ENCODE results near the gene GBP1.

GRCh38 chr1:89040315-89040626 lies 24.7 kb downstream of the GBP1 start:
- no peak for TF ChIP-seq CTCF (conservative IDR thresholded peaks at IDR 0.05)
- TF ChIP-seq ZFX (IDR thresholded peaks at IDR 0.05) = no peak

All from C4-2B (cell line).